CD4-positive, alpha-beta memory T cell (primary cell): ENCODE measurements around the gene SNX27. TPM values are rescaled to one million over a fixed set of nuclear protein-coding genes. Genes with fewer than 3 reads are reported as not detected.
A peak's percentile ranks its signal among the peaks of the same experiment; 100 is the strongest.

Experiments used
- CTCF ChIA-PET: fragments of 350-600 bp; sonication (Branson Sonifier 250); formaldehyde crosslinking; loops from one replicate; lab custom pipeline; 2021; ENCODE audit warnings: inconsistent platforms; ENCODE audit not compliant: partially characterized antibody; lab: Charles Lee
- POLR2A ChIA-PET: fragments of 350-600 bp; sonication (Branson Sonifier 250); formaldehyde crosslinking; loops from one replicate; lab custom pipeline; 2021; ENCODE audit not compliant: partially characterized antibody; lab: Charles Lee
- DNase-seq, 5 donors: peaks; one replicate each; pipeline versions ENCODE4 v3.0.0 to v3.0.0-alpha.2; 2020 to 2022; ENCODE audit warnings: mixed read lengths in 1 of 5
- H3K27ac ChIP-seq: one replicate; pipeline ENCODE4 v1.7.0; 2013; ENCODE audit warnings: low read depth, low read length
- H3K27me3 ChIP-seq: 2 replicates; pipeline ENCODE4 v1.7.0; 2013; ENCODE audit warnings: mild to moderate bottlenecking, low read length, moderate library complexity; ENCODE audit not compliant: insufficient read depth
- H3K36me3 ChIP-seq: 2 replicates; pipeline ENCODE4 v1.7.0; 2013; ENCODE audit warnings: mild to moderate bottlenecking, low read length, moderate library complexity; ENCODE audit not compliant: insufficient read depth
- H3K4me1 ChIP-seq: 2 replicates; pipeline ENCODE4 v1.7.0; 2013; ENCODE audit warnings: mild to moderate bottlenecking, low read length, moderate library complexity; ENCODE audit not compliant: insufficient read depth
- H3K4me3 ChIP-seq, 2 donors: one replicate each; pipeline ENCODE4 v1.7.0; 2013; ENCODE audit warnings: low read length in 2 of 2, mild to moderate bottlenecking in 1 of 2
- H3K9me3 ChIP-seq, 2 donors: one replicate each; pipeline ENCODE4 v1.7.0; 2013; ENCODE audit warnings: low read length in 2 of 2, control low read depth in 1 of 2; ENCODE audit not compliant: control insufficient read depth in 1 of 2
- H3K27ac Mint-ChIP-seq, 7 donors: one replicate each; pipeline ENCODE4 v1.8.0; 2020 to 2021; ENCODE audit warnings: mixed read lengths in 7 of 7, mild to moderate bottlenecking in 6 of 7, inconsistent platforms in 3 of 7, moderate library complexity in 3 of 7
- H3K27me3 Mint-ChIP-seq, 2 donors: one replicate each; pipeline ENCODE4 v1.8.0; 2020 to 2021; ENCODE audit warnings: mixed read lengths in 2 of 2
- H3K36me3 Mint-ChIP-seq, 2 donors: one replicate each; pipeline ENCODE4 v1.8.0; 2020 to 2021; ENCODE audit warnings: mixed read lengths in 2 of 2, inconsistent platforms in 1 of 2, mild to moderate bottlenecking in 1 of 2
- H3K4me1 Mint-ChIP-seq, 4 donors: one replicate each; pipeline ENCODE4 v1.8.0; 2020 to 2021; ENCODE audit warnings: mixed read lengths in 4 of 4, mild to moderate bottlenecking in 1 of 4
- H3K4me3 Mint-ChIP-seq, 8 donors: one replicate each; pipeline ENCODE4 v1.8.0; 2020 to 2021; ENCODE audit warnings: mixed read lengths in 8 of 8, mild to moderate bottlenecking in 7 of 8, moderate library complexity in 6 of 8, inconsistent platforms in 3 of 8
- H3K9me3 Mint-ChIP-seq, 8 donors: one replicate each; pipeline ENCODE4 v1.8.0; 2020 to 2021; ENCODE audit warnings: mixed read lengths in 8 of 8, mild to moderate bottlenecking in 5 of 8, inconsistent platforms in 3 of 8, moderate library complexity in 1 of 8
- intact Hi-C: fragments of 100-400 bp; cut with micrococcal nuclease; formaldehyde crosslinking; loops from one replicate; pipeline ENCODE4 v1.15.1; 2023
- polyA plus RNA-seq, 2 donors: library from polyadenylated mRNA; unstranded; fragments of 300-500 nt; fragmentation: Illumina TruSeq; gene quantifications; one replicate each; pipeline ENCODE4 v1.2.3, GENCODE V29; 2021
- total RNA-seq, 2 experiments: library from RNA; stranded (reverse); gene quantifications; one replicate each; pipeline ENCODE4 v1.2.3, GENCODE V29; 2021

Gene SNX27
- total and polyA plus RNA-seq, 4 experiments from 2014 or later, result 7.5 to 44.3 (median 27.1) TPM

GRCh38 chr1:151574575-151575529 lies 37.0 kb upstream of the SNX27 start:
- peaks cover 9 to 24% of the 10 kb centered on the region in 2 donors for H3K36me3 Mint-ChIP-seq
- peak overlapping the region in 2 of 7 donors; percentile 31 to 33 for H3K27ac Mint-ChIP-seq
- H3K9me3 Mint-ChIP-seq, result no peaks in the 10 kb centered on the region
- Histone ChIP-seq H3K4me1 (peaks cover under 1% of the 10 kb centered on the region), H3K27ac (no peak overlapping the region), H3K36me3 (no peaks in the 10 kb centered on the region), H3K4me3 (no peak overlapping the region), H3K9me3 (no peaks in the 10 kb centered on the region), H3K27me3 (no peaks in the 10 kb centered on the region)
- intact Hi-C loops, result no loop called here
- ChIA-PET POLR2A (no interaction called here), CTCF (no interaction called here)
- no peaks in the 10 kb centered on the region for H3K27me3 Mint-ChIP-seq
- no peaks in the 10 kb centered on the region for H3K4me1 Mint-ChIP-seq
- no peak for DNase-seq
- no peak overlapping the region for H3K4me3 Mint-ChIP-seq

GRCh38 chr1:151577173-151577572 lies 34.7 kb upstream of the SNX27 start:
- DNase-seq, result no peak
- Mint-ChIP-seq H3K27me3 (no peaks in the 10 kb centered on the region), H3K4me3 (no peak overlapping the region), H3K4me1 (no peaks in the 10 kb centered on the region), H3K27ac (no peak overlapping the region), H3K9me3 (no peaks in the 10 kb centered on the region), H3K36me3 (peaks cover 9 to 21% of the 10 kb centered on the region in 2 donors)
- Histone ChIP-seq H3K4me3 (no peak overlapping the region), H3K4me1 (no peaks in the 10 kb centered on the region), H3K36me3 (no peaks in the 10 kb centered on the region), H3K27me3 (no peaks in the 10 kb centered on the region), H3K27ac (no peak overlapping the region), H3K9me3 (no peaks in the 10 kb centered on the region)
- intact Hi-C loops, result no loop called here
- ChIA-PET POLR2A (no interaction called here), CTCF (interaction anchor here (3.3 kb wide), 1 partner anchor 17 kb away, joined by 11 read pairs; no protein-coding TSS in a partner anchor)

- Mint-ChIP-seq H3K27ac (no peak overlapping the region), H3K36me3 (peaks cover 6 to 18% of the 10 kb centered on the region in 2 donors), H3K9me3 (no peaks in the 10 kb centered on the region), H3K4me1 (no peaks in the 10 kb centered on the region), H3K4me3 (no peak overlapping the region), H3K27me3 (no peaks in the 10 kb centered on the region)
- no peaks in the 10 kb centered on the region for H3K9me3 ChIP-seq
- intact Hi-C loops, result no loop called here
- H3K27ac ChIP-seq, result no peak overlapping the region
- DNase-seq, result no peak
- no peaks in the 10 kb centered on the region for H3K4me1 ChIP-seq
- CTCF ChIA-PET, result interaction anchor here (3.3 kb wide), 1 partner anchor 15 kb away, joined by 11 read pairs; no protein-coding TSS in a partner anchor
- POLR2A ChIA-PET, result no interaction called here
- no peak overlapping the region for H3K4me3 ChIP-seq
- H3K27me3 ChIP-seq, result no peaks in the 10 kb centered on the region
- H3K36me3 ChIP-seq, result no peaks in the 10 kb centered on the region
Measured at GRCh38 chr1:151578941-151579340, 32.9 kb upstream of the SNX27 start.

- H3K27ac Mint-ChIP-seq, result peak overlapping the region in 3 of 7 donors; percentile 39 to 59 (median 42)
- H3K4me1 Mint-ChIP-seq, result no peaks in the 10 kb centered on the region
- no peak overlapping the region for H3K4me3 ChIP-seq
- H3K36me3 ChIP-seq, result no peaks in the 10 kb centered on the region
- H3K9me3 ChIP-seq, result no peaks in the 10 kb centered on the region
- no peaks in the 10 kb centered on the region for H3K4me1 ChIP-seq
- H3K4me3 Mint-ChIP-seq, result no peak overlapping the region
- no peaks in the 10 kb centered on the region for H3K27me3 ChIP-seq
- H3K27ac ChIP-seq, result no peak overlapping the region
- DNase-seq, result no peak
- H3K9me3 Mint-ChIP-seq, result no peaks in the 10 kb centered on the region
- ChIA-PET POLR2A (no interaction called here), CTCF (interaction anchor here (3.3 kb wide), 1 partner anchor 14 kb away, joined by 11 read pairs; no protein-coding TSS in a partner anchor)
- H3K36me3 Mint-ChIP-seq, result peaks cover 6 to 13% of the 10 kb centered on the region in 2 donors
- no peaks in the 10 kb centered on the region for H3K27me3 Mint-ChIP-seq
- intact Hi-C loops, result no loop called here
Measured at GRCh38 chr1:151579436-151580225, 32.2 kb upstream of the SNX27 start.

GRCh38 chr1:151581451-151581850 lies 30.4 kb upstream of the SNX27 start:
- no peak overlapping the region for H3K4me3 ChIP-seq
- H3K4me1 ChIP-seq, result no peaks in the 10 kb centered on the region
- no peaks in the 10 kb centered on the region for H3K9me3 ChIP-seq
- intact Hi-C loops, result no loop called here
- ChIA-PET POLR2A (no interaction called here), CTCF (interaction anchor here (1.3 to 2.7 kb wide), 2 partner anchors 12 to 254 kb away, joined by 4 to 10 read pairs; no protein-coding TSS in a partner anchor)
- H3K36me3 ChIP-seq, result no peaks in the 10 kb centered on the region
- Mint-ChIP-seq H3K4me1 (no peaks in the 10 kb centered on the region), H3K9me3 (no peaks in the 10 kb centered on the region), H3K27ac (no peak overlapping the region), H3K4me3 (no peak overlapping the region), H3K27me3 (no peaks in the 10 kb centered on the region), H3K36me3 (peaks cover 0 to 3% of the 10 kb centered on the region in 2 donors)
- H3K27me3 ChIP-seq, result no peaks in the 10 kb centered on the region
- H3K27ac ChIP-seq, result no peak overlapping the region
- no peak for DNase-seq

GRCh38 chr1:151581921-151582320 lies 29.9 kb upstream of the SNX27 start:
- H3K27ac Mint-ChIP-seq, result no peak overlapping the region
- CTCF ChIA-PET, result interaction anchor here (1.3 to 2.7 kb wide), 2 partner anchors 12 to 254 kb away, joined by 4 to 10 read pairs; no protein-coding TSS in a partner anchor

GRCh38 chr1:151583796-151584195 lies 28.1 kb upstream of the SNX27 start:
- no peaks in the 10 kb centered on the region for H3K4me1 Mint-ChIP-seq
- H3K27me3 Mint-ChIP-seq, result no peaks in the 10 kb centered on the region
- Histone ChIP-seq H3K4me3 (no peak overlapping the region), H3K9me3 (no peaks in the 10 kb centered on the region), H3K27ac (no peak overlapping the region), H3K4me1 (no peaks in the 10 kb centered on the region), H3K27me3 (no peaks in the 10 kb centered on the region), H3K36me3 (no peaks in the 10 kb centered on the region)
- H3K4me3 Mint-ChIP-seq, result no peak overlapping the region
- H3K27ac Mint-ChIP-seq, result peak overlapping the region in 1 of 7 donors; percentile 70
- DNase-seq, result no peak
- ChIA-PET CTCF (interaction anchor here (1.0 kb wide), 1 partner anchor 10 kb away, joined by 6 read pairs; no protein-coding TSS in a partner anchor), POLR2A (no interaction called here)
- no peaks in the 10 kb centered on the region for H3K9me3 Mint-ChIP-seq
- intact Hi-C loops, result no loop called here
- peaks cover 0 to 3% of the 10 kb centered on the region in 2 donors for H3K36me3 Mint-ChIP-seq

More at GRCh38 chr1:151581921-151582320, 29.9 kb upstream of the SNX27 start:
- Histone ChIP-seq H3K36me3 (no peaks in the 10 kb centered on the region), H3K4me3 (no peak overlapping the region), H3K9me3 (no peaks in the 10 kb centered on the region), H3K27ac (no peak overlapping the region), H3K4me1 (no peaks in the 10 kb centered on the region), H3K27me3 (no peaks in the 10 kb centered on the region)
- no peaks in the 10 kb centered on the region for H3K4me1 Mint-ChIP-seq
- no peaks in the 10 kb centered on the region for H3K9me3 Mint-ChIP-seq
- peaks cover 0 to 3% of the 10 kb centered on the region in 2 donors for H3K36me3 Mint-ChIP-seq
- no peak for DNase-seq
- no peak overlapping the region for H3K4me3 Mint-ChIP-seq
- intact Hi-C loops, result no loop called here
- POLR2A ChIA-PET, result no interaction called here
- no peaks in the 10 kb centered on the region for H3K27me3 Mint-ChIP-seq
